SW 1271 (cell line): ENCODE data around the gene PPIL6.

Experiments used
- DNase-seq, 2 experiments: peaks; one replicate each; lab custom pipeline; 2025; lab: John Stamatoyannopoulos, UW

PPIL6 gene

DNA sequence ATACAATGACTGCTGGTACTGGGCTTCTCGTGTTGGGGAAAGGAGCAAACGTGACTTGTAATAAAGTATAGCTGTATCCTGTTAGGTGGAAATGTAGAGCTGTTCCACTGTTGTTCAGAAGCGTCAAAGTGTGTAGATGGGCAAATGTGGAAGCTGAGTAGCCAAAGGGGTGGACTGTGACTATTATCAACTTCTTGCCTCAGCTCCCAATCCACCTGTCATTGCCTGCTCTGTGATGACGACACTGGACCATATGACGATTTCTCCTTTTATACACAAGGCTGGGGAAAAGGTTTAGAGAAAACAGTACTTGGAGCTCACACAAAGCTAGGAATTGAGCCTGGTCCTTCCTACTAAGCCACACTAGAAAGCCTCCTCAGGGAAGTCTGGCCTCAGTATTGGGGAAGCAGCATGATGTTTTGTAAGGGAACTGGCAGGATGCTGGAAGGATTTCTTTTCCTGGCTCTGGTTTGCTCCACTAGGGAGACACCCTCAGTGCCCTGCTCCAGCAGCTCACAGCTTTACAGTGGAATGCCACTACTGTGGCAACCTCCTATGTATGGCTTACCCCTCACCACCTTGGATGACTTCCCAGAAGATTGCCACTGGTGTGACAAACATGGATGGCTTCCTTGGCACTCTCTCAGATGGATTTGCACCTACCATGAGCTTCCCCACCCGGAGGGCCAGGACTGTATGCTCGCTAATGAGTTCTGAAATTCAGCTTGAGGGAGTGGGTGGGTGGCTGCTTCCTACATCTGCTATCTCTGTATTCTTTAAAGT is 78.1 kb downstream of the PPIL6 start:
- no peak for DNase-seq

DNA sequence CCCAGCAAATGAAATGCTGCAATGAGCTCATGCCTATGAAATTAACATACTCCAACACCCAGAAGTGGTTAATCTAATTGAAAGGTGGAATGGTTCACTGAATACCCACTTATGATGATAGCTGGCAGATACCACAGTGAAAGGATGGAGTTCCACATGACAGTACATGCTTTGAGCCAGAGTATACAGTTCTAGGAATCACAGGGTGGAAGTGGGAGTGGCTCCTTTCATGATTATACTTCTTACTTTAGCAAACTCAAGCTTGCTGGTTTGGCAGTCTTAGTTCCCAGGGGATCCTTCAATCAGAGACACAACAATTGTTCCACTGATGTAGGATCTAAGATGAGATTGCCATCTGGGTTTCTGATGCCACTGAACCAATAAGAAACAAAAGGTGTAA is 79.6 kb downstream of the PPIL6 start:
- no peak for DNase-seq

DNA sequence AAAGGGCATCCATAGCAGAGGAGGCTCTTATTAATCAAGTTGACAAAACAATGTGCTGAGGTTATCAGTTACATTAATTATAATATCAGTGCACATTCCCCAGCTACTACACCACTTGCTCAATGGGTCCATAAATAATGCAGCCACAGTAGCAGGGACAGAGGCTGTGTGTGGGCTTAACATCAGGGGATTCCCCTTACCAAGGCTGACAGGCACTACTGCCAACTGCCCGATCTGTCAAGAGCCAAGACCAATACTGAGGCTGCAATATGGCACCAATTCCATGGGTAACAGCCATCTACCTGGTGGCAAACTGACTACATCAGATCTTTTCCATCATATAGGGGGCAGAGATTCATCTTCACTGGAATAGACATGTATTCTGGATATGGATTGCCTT is 80.1 kb downstream of the PPIL6 start:
- no peak for DNase-seq

DNA sequence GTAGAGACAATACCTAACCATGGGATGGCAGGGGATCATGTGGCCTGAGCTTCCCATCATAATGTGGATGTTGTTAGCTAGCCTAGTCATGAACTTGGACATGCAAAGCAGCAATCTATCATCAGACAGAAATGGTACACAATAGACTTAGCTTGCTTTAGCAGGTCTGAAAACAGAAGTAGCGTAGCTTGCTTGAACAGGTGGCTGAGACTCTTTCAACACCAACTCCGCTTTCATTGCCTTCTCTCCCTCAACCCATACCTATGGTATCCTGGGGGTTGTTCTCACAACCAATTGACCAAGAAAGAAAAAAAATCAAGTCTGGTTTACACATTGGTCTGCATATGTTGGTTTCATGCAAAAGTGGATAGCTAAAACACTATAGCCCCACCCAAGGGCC is 81.2 kb downstream of the PPIL6 start:
- DNase-seq: no peak

DNA sequence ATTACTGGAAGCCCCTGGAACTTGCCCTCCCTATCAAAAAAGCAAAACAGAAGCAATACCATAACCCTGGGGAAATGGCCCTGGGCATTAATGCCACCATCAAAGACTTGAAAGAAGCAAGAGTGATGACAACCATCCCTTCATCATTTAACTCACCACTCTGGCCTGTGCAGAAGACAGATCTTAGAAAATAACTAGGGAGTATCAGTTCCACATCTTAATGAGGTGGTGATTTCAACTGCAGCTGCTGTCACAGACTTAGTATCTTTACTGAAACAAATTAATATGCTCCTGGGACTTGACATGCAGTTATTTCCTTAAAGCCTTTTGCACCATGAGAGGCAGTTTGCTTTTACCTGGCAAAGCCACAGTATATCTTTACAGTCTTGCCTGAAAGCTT is 82.2 kb downstream of the PPIL6 start:
- DNase-seq: no peak

DNA sequence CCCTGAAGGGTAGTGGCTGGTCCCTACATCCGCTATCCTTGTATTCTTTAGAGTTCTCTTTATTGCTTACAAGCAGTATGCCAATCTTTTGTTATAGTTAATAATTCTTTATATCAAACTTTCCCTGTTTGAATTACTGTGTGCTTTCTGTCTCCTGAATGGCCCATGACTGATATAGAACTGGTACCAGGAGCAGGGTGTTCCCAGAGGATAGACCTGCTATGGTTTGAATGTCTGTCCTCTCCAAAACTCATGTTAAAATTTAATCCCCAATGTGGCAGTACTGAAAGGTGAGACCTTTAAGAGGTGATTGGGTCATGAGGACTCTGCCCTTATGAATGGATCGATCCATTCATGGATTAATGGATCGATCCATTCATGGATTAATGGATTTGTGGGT is 84.2 kb downstream of the PPIL6 start:
- no peak for DNase-seq

DNA sequence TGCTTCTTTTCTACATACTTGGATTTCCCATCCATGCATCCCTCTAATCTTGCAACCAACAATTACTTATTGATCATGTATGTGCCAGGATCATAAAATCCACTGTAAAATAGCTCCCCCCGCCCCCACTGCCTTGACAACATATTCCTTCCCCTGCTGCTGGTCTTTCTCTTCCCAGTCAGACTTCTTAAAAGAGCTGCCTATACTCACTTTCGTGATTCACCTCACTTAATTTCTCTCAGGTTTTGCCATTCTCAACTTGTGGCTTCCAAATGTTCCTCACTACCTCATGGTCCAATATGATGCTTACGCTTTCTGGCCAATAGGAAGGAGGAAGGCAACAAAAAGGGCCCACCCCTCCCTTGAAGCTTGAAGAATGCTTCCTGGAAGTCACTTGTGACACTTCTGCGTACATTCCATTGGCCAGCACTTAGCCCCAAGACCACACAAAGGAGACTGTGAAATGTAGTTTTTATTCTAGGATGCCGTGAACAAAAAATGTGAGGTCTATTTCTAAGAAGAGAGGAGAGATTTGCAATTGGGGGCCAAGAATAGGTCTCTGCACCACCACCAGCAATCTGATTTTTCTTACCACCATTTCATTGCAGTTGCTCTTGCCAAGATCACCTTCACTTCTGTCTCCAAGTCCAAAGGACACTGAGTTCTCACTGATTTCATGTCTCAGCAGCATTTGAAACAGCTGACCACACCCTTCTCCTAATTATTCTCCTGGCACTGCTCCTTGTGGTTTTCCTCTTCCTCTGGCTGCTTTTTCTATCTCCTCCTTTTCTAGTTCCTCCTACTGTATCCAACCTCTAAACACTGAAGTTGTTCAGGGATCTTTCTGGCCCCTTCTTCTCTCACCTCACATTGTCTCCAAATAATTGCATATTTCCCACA is 88.9 kb downstream of the PPIL6 start:
- DNase-seq: no peak

DNA sequence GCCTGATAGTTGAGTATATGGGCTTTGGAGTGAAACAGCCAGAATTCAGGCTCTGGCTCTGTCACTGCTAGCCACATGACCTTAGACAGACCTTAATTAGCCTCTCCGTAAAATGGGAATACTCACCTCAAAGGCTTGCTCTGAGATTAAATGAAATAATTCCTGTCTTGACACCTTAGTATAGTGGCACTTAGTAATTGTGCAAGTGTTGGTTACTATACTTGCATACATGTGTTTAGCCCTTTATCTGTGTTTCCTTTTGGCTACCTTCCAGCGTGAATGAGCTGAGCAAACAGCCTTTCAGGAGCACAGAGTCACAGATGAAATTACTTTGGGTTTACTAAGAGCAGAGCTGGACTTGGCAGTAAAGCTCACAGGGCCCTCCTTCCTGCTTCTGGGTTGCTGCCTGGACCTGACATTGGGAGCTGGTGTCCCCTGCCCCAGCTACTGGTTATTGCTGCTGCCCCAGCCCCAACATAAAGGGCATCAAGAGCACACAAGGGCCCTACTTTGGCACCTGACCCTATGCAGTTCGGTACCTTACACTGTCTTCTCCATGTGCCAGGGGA is 90.9 kb downstream of the PPIL6 start:
- DNase-seq: no peak

DNA sequence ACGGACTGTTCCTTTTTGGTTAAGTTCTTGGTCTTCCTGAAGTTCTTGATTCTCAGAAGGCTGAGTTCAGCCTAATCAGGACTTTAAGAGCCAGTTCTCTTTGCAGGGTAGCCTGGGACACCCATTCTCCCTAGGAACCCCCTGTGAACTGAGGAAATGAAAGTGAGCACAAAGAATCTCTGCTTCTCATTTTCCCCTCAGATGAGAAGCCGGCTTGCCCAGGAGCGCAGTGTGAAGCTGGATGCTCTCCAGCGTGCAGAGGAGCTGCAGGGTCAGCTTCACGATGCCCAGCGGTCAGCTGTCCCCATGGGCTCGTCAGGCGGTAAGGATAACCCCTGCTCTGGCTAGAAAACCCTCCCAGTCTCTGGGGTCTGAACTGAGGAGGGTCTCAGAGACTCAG is 92.2 kb downstream of the PPIL6 start:
- no peak for DNase-seq

DNA sequence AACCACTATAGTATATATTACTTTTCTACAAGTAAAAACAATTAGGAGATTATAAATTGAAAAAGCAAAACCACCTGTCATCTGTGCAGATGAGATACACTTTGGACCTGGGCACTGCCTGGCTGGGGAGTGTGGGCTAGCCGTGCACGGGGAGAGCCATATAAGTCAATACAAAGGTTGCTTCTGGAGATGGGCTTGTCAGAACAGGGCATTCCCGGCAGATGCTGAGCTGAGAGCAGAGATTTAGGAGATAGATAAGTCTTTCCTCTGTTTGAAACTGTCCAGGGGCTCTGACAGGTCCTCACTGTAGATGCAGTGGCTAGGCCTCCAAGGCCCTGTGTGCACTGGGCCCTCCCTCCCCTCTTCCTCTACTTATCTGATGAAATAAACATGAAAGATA is 92.6 kb downstream of the PPIL6 start:
- no peak for DNase-seq

DNA sequence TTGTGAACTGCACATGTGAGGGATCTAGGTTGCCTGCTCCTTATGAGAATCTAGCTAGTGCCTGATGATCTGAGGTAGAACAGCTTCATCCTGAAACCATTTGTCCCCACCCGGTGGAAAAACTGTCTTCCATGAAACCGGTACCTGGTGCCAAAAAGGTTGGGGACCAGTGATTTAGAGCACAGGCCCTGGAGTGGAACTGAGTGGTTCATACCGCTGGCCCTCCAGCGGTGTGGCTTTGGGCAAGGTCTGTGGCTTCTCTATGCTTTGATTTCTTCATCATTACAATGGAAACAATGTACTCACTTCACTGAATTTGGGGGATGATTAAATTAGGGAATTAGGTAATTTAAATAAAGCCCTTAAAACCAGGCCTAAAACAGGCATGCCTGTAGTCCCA is 94.4 kb downstream of the PPIL6 start:
- no peak for DNase-seq

DNA sequence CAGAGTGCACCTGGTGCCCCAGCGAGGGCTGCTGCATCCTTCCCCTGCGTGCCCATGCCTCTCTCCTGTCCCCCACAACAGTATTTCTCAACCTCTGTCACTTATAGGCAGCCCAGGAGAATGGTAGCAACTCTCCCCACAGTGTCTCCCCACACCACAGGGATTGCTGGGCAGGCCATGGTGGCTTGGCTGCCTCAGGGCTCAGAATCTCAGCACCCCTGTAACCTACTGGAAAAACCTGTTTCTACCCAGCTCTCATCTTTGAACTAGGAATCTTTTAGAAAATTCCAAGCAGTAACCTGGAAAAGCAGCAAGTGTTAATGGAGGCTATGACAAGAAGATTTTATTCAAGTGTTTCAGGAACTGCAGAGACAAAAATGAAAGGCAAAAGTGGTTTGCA is 96.2 kb downstream of the PPIL6 start:
- DNase-seq: no peak

DNA sequence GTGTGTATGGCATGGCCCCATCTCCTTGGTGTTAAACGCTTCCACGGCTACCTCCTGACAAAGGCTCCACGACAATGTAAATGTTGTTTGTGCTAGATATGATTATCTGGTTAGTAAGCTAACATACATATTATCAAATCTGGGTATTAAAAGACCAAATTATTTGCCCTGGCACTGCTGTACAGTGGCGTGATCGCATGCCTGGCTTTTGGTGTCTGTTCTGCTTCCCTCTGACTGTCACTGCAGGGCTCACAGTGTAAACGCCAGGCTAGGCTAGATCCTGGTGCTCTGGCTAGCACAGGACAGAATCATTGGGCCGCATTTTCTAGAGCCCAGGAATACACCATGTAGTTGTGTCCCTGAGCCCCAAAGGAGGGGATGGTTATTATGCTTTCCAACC is 96.9 kb downstream of the PPIL6 start:
- DNase-seq: no peak

DNA sequence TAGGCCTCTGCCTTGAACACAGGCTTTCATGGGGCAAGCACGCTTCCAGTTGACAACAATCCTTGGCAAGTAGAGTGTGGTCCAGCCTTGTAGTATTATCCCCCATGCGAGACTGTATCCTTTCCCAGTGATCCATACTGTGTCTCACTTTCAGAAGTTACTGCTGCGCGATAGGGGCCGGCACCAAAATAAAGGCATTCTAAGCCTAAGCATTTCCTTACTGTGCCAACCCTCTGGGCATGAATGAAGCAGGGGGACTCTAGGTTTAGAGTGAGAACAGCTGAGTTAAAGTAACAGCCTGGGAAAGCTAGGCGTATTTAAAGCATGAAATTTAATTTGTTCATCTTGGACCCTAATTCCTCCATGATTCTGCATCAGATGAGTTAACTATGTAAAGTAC is 97.5 kb downstream of the PPIL6 start:
- no peak for DNase-seq

DNA sequence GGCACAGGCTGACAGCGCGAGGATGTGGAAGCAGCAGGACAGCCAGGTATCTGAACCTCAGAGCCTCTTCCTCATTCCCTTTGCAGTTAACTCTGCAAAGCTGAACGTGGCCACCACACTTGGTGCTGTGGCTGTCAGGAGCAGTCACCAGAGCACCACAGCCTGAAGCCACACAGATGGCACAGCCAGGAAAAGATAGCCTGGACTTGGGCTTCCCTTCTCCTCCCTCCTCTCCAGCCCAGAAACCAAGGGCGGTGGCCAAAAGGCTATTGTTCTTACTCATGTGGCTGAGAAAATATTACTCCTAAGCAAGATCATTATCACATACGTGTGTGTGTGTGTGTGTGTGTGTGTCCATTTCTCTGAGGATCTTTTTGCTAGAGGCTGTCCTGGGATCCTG is 97.9 kb downstream of the PPIL6 start:
- no peak for DNase-seq

DNA sequence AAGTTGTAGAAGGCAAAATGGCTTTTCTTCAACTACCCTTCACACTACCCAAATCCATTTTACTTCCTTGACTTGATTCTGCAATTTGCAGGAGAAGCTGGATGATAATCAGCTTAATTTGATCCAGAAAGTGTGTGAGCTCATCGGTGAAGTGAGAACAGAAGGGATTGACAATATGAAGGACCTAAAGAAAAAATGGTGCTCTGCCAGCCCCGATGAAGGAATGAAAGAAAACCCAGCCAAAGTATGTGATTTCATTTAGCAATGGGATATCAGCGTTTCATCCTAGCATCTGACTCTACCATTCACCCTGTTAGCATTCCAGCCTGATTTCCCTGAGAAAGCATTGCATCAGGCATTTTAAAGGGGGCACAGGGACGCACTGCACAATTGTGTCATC is 99.6 kb downstream of the PPIL6 start:
- DNase-seq: no peak
